Neural cell (in vitro differentiated cells): ENCODE results near the gene RFC5. TPM values are rescaled to one million over a fixed set of nuclear protein-coding genes. Genes with fewer than 3 reads are reported as not detected.

Source experiments
- H2AFZ ChIP-seq: fragments of 200-600, 300-800 bp; sonication (generic), shearing (Covaris generic); 2 replicates; pipeline ENCODE4 v1.6.0; 2014; ENCODE audit warnings: low read depth, mild to moderate bottlenecking, antibody characterized with exemption, low read length, moderate library complexity
- H3F3A ChIP-seq: fragments of 200-600 bp; shearing (Covaris generic); 2 replicates; pipeline ENCODE4 v1.6.1; 2016; ENCODE audit warnings: mild to moderate bottlenecking, moderate library complexity, mixed read lengths, antibody characterized with exemption, low read length; ENCODE audit not compliant: insufficient read depth, poor library complexity, severe bottlenecking
- H3K27ac ChIP-seq: fragments of 200-600, 300-800 bp; sonication (generic), shearing (Covaris generic); 2 replicates; pipeline ENCODE4 v1.5.1; 2014; ENCODE audit warnings: mild to moderate bottlenecking, low read length, moderate library complexity
- H3K27me3 ChIP-seq: fragments of 300-800, 200-600 bp; sonication (generic), shearing (Covaris generic); 2 replicates; pipeline ENCODE4 v1.6.0; 2014; ENCODE audit warnings: mild to moderate bottlenecking, low read depth, low read length, moderate library complexity; ENCODE audit not compliant: insufficient read depth
- H3K36me3 ChIP-seq: fragments of 300-800, 200-600 bp; sonication (generic), shearing (Covaris generic); 2 replicates; pipeline ENCODE4 v1.5.1; 2014; ENCODE audit warnings: mild to moderate bottlenecking, antibody characterized with exemption, low read length, moderate library complexity; ENCODE audit not compliant: insufficient read depth
- H3K4me2 ChIP-seq: fragments of 300-800, 200-600 bp; sonication (generic), shearing (Covaris generic); 2 replicates; pipeline ENCODE4 v1.6.0; 2014; ENCODE audit warnings: mild to moderate bottlenecking, low read length
- H3K4me3 ChIP-seq: fragments of 300-800, 200-600 bp; sonication (generic), shearing (Covaris generic); 2 replicates; pipeline ENCODE4 v1.5.1; 2014; ENCODE audit warnings: mild to moderate bottlenecking, low read length, moderate library complexity
- H3K79me2 ChIP-seq: fragments of 200-600 bp; shearing (Covaris generic); replicated peaks from 2 replicates; pipeline ENCODE4 v1.6.0; 2014; ENCODE audit warnings: mild to moderate bottlenecking, low read length, moderate library complexity; ENCODE audit not compliant: insufficient read depth
- H3K9ac ChIP-seq: fragments of 300-800, 200-600 bp; sonication (generic), shearing (Covaris generic); 2 replicates; pipeline ENCODE4 v1.6.1; 2016; ENCODE audit warnings: mild to moderate bottlenecking, low read length, mixed read lengths
- H3K9me2 ChIP-seq: fragments of 200-600 bp; shearing (Covaris generic); 2 replicates; pipeline ENCODE4 v1.6.1; 2016; ENCODE audit warnings: mild to moderate bottlenecking, low read length, mixed read lengths; ENCODE audit not compliant: insufficient read depth
- H3K9me3 ChIP-seq: fragments of 200-600, 300-800 bp; sonication (generic), shearing (Covaris generic); 2 replicates; pipeline ENCODE4 v1.6.1; 2016; ENCODE audit warnings: mild to moderate bottlenecking, mixed run types, low read length, moderate library complexity, mixed read lengths
- H4K20me1 ChIP-seq: fragments of 200-600 bp; shearing (Covaris generic); 2 replicates; pipeline ENCODE4 v1.6.1; 2016; ENCODE audit warnings: mild to moderate bottlenecking, mixed run types; ENCODE audit not compliant: insufficient read depth
- EP300 ChIP-seq: fragments of 450-650 bp; conservative IDR thresholded peaks from 2 replicates; pipeline ENCODE4 v1.6.1; 2014; ENCODE audit warnings: antibody characterized with exemption, mild to moderate bottlenecking, moderate library complexity; ENCODE audit not compliant: poor library complexity, severe bottlenecking
- EZH2 ChIP-seq: fragments of 200-600, 300-800 bp; shearing (Covaris generic), sonication (generic); IDR thresholded peaks from 2 replicates; pipeline ENCODE4 v1.6.1; 2014; ENCODE audit warnings: antibody characterized with exemption, low read length, borderline replicate concordance, mild to moderate bottlenecking; ENCODE audit not compliant: insufficient read depth, poor library complexity, severe bottlenecking
- MXI1 ChIP-seq: fragments of 450-650 bp; conservative IDR thresholded peaks from 2 replicates; pipeline ENCODE4 v1.6.1; 2014; ENCODE audit warnings: antibody characterized with exemption, mild to moderate bottlenecking; ENCODE audit not compliant: poor library complexity, severe bottlenecking
- POLR2AphosphoS5 ChIP-seq: IDR thresholded peaks from 2 replicates; pipeline ENCODE4 v1.6.1; 2012
- RAD21 ChIP-seq: fragments of 450-650 bp; conservative IDR thresholded peaks from 2 replicates; pipeline ENCODE4 v1.6.1; 2014; ENCODE audit warnings: antibody characterized with exemption, mild to moderate bottlenecking, moderate library complexity
- REST ChIP-seq: IDR thresholded peaks from 2 replicates; pipeline ENCODE4 v1.6.1; 2012; ENCODE audit warnings: borderline replicate concordance
- SMC3 ChIP-seq: fragments of 450-650 bp; conservative IDR thresholded peaks from 2 replicates; pipeline ENCODE4 v1.6.1; 2014; ENCODE audit warnings: antibody characterized with exemption, mild to moderate bottlenecking, moderate library complexity; ENCODE audit not compliant: poor library complexity
- TAF1 ChIP-seq: IDR thresholded peaks from 2 replicates; pipeline ENCODE4 v1.6.1; 2012; ENCODE audit warnings: low read depth
- polyA plus RNA-seq: library from polyadenylated mRNA; depleted of rRNA; stranded (reverse); fragments of >200 nt; gene quantifications from 2 replicates; pipeline ENCODE4 v1.2.3, GENCODE V29; 2014
- TF ChIP-seq, protein P1 (sequence below): fragments of 450-650 bp; IDR thresholded peaks from 2 replicates; pipeline ENCODE4 v1.5.1; 2014; ENCODE audit warnings: antibody characterized with exemption, mild to moderate bottlenecking, moderate library complexity; ENCODE audit not compliant: poor library complexity, severe bottlenecking

RFC5 gene
- polyA plus RNA-seq, 1 donor from 2014 or later: 39.4 TPM

DNA sequence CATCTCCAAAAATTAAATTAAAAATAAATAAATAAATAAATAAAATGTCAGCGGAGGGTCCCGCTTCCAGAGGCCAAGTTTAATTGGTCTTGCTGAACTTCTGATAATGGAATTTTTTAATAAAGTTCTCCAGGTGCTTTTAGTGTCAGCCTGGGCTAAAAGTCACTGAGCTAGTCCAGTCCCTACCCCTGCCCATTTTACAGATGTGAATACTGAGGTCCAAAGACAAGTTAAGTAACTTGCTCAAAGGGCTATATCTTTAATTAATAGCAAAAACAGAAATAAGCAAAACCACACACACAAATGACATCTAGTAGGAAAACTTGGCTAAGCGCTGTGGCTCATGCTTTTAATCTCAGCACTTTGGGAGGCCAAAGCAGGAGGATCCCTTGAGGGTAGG, 5.6 kb upstream of the RFC5 start:
- H3F3A ChIP-seq: no peaks in the 10 kb centered on the region
- no peak overlapping the region for H3K4me3 ChIP-seq
- H4K20me1 ChIP-seq: no peaks in the 10 kb centered on the region
- no peak overlapping the region for H3K9ac ChIP-seq
- H3K27me3 ChIP-seq: no peaks in the 10 kb centered on the region
- H3K79me2 ChIP-seq: no peaks in the 10 kb centered on the region
- no peak overlapping the region for H2AFZ ChIP-seq
- H3K9me2 ChIP-seq: no peaks in the 10 kb centered on the region
- TF ChIP-seq TAF1: no peak
- TF ChIP-seq EZH2: no peak
- no peak for TF ChIP-seq POLR2AphosphoS5
- TF ChIP-seq MXI1: no peak
- no peak for TF ChIP-seq EP300
- TF ChIP-seq SMC3: no peak
- TF ChIP-seq, protein P1, sequence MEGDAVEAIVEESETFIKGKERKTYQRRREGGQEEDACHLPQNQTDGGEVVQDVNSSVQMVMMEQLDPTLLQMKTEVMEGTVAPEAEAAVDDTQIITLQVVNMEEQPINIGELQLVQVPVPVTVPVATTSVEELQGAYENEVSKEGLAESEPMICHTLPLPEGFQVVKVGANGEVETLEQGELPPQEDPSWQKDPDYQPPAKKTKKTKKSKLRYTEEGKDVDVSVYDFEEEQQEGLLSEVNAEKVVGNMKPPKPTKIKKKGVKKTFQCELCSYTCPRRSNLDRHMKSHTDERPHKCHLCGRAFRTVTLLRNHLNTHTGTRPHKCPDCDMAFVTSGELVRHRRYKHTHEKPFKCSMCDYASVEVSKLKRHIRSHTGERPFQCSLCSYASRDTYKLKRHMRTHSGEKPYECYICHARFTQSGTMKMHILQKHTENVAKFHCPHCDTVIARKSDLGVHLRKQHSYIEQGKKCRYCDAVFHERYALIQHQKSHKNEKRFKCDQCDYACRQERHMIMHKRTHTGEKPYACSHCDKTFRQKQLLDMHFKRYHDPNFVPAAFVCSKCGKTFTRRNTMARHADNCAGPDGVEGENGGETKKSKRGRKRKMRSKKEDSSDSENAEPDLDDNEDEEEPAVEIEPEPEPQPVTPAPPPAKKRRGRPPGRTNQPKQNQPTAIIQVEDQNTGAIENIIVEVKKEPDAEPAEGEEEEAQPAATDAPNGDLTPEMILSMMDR: no peak
- TF ChIP-seq REST: no peak
- TF ChIP-seq RAD21: no peak
- H3K36me3 ChIP-seq: no peaks in the 10 kb centered on the region
- H3K27ac ChIP-seq: no peak overlapping the region
- no peak overlapping the region for H3K4me2 ChIP-seq
- H3K9me3 ChIP-seq: no peaks in the 10 kb centered on the region

- no peaks in the 10 kb centered on the region for H3K9me3 ChIP-seq
- no peak overlapping the region for H3K27ac ChIP-seq
- TF ChIP-seq EP300 (no peak), POLR2AphosphoS5 (no peak), EZH2 (no peak), MXI1 (no peak), RAD21 (no peak), REST (no peak), SMC3 (no peak), TAF1 (no peak)
- TF ChIP-seq, protein P1: no peak
- no peak overlapping the region for H3K4me2 ChIP-seq
- no peak overlapping the region for H3K4me3 ChIP-seq
- no peaks in the 10 kb centered on the region for H4K20me1 ChIP-seq
- no peak overlapping the region for H3K9ac ChIP-seq
- H3K9me2 ChIP-seq: no peaks in the 10 kb centered on the region
- H3K79me2 ChIP-seq: no peaks in the 10 kb centered on the region
- no peaks in the 10 kb centered on the region for H3F3A ChIP-seq
- H3K27me3 ChIP-seq: no peaks in the 10 kb centered on the region
- H2AFZ ChIP-seq: no peak overlapping the region
- H3K36me3 ChIP-seq: no peaks in the 10 kb centered on the region
Observed at GRCh38 chr12:118011377-118011776, 5.1 kb upstream of the RFC5 start.
